HepG2 (cell line): ENCODE results near the gene CRLF2. TPM values are rescaled to one million over a fixed set of nuclear protein-coding genes. Genes with fewer than 3 reads are reported as not detected.

Experiments
- ATAC-seq: fragments of 200-7000 bp; cut with Tn5 transposase; 3 replicates; pipeline ENCODE4 v1.9.1; 2020; ENCODE audit warnings: mild to moderate bottlenecking, moderate library complexity
- BruUV-seq: library from RNA; stranded (reverse); fragments of 400-500 nt; replicated peaks from 2 replicates; lab custom pipeline; 2021; lab: Mats Ljungman, UMichigan
- CTCF ChIA-PET: fragments of 300-600 bp; formaldehyde crosslinking; extraction: SDS; loops from one replicate; lab custom pipeline; 2021; ENCODE audit warnings: low total read pairs, inconsistent platforms, low intra/inter-chr PET ratio; lab: Yijun Ruan, JAX
- POLR2A ChIA-PET: fragments of 350-600 bp; sonication (Branson Sonifier 250); formaldehyde crosslinking; loops from one replicate; lab custom pipeline; 2020; ENCODE audit warnings: antibody characterized with exemption, inconsistent platforms; lab: Yijun Ruan, JAX
- DNase-seq: peaks from one replicate; pipeline ENCODE4 v3.0.0-alpha.2; 2015; ENCODE audit warnings: low spot score
- FAIRE-seq: peaks from 3 replicates; lab custom pipeline; 2011; peaks lifted over from hg19 to GRCh38; lab: Jason Lieb, UNC
- H2AFZ ChIP-seq: one replicate; pipeline ENCODE4 v1.6.1; 2011; ENCODE audit warnings: low read length, inconsistent platforms
- H3K27ac ChIP-seq: fragments of 300-600 bp; 3 replicates; pipeline ENCODE4 v1.8.0; 2011; ENCODE audit warnings: mixed run types, mild to moderate bottlenecking, mixed read lengths, low read length, inconsistent platforms; ENCODE audit not compliant: insufficient read depth; ENCODE audit errors: extremely low read length
- H3K27me3 ChIP-seq, 2 experiments: fragments of 200-600 bp in 1 of 2; 2 replicates in 1 of 2; 3 replicates in 1 of 2; pipeline versions ENCODE4 v1.6.0 to v1.8.0; 2011; ENCODE audit warnings: low read length in 2 of 2, mild to moderate bottlenecking in 2 of 2, moderate library complexity in 2 of 2, inconsistent platforms in 1 of 2; ENCODE audit not compliant: insufficient read depth in 2 of 2, control insufficient read depth in 1 of 2
- H3K36me3 ChIP-seq, 2 experiments: fragments of 200-600 bp in 1 of 2; replicated peaks in 1 of 2; 2 replicates in 1 of 2; 3 replicates in 1 of 2; pipeline versions ENCODE4 v1.5.1 to v1.8.0; 2011; ENCODE audit warnings: low read length in 2 of 2, inconsistent platforms in 1 of 2; ENCODE audit not compliant: insufficient read depth in 2 of 2, control insufficient read depth in 1 of 2
- H3K4me1 ChIP-seq: 2 replicates; pipeline ENCODE4 v1.5.1; 2012; ENCODE audit warnings: low read length, inconsistent platforms; ENCODE audit not compliant: insufficient read depth
- H3K4me2 ChIP-seq: 2 replicates; pipeline ENCODE4 v1.6.0; 2011; ENCODE audit warnings: low read depth, low read length, inconsistent platforms
- H3K4me3 ChIP-seq, 3 experiments: fragments of 200-600 bp in 1 of 3; sonication (generic), shearing (Covaris generic) in 1 of 3; replicated peaks in 1 of 3; 2 replicates each; pipeline ENCODE4 v1.5.1; 2011 to 2016; ENCODE audit warnings: low read length in 3 of 3, inconsistent platforms in 2 of 3, low read depth in 2 of 3, mild to moderate bottlenecking in 2 of 3, control low read depth in 1 of 3, mixed read lengths in 1 of 3; ENCODE audit not compliant: insufficient read depth in 1 of 3
- H3K79me2 ChIP-seq: one replicate; pipeline ENCODE4 v1.6.1; 2011; ENCODE audit warnings: low read length, inconsistent platforms; ENCODE audit not compliant: insufficient read depth
- H3K9ac ChIP-seq: 2 replicates; pipeline ENCODE4 v1.6.0; 2011; ENCODE audit warnings: mild to moderate bottlenecking, low read depth, low read length, inconsistent platforms; ENCODE audit not compliant: insufficient read depth
- H3K9me3 ChIP-seq: 2 replicates; pipeline ENCODE4 v1.5.1; 2012; ENCODE audit warnings: mild to moderate bottlenecking, low read length
- H4K20me1 ChIP-seq: 2 replicates; pipeline ENCODE4 v1.6.0; 2011; ENCODE audit warnings: inconsistent platforms, mild to moderate bottlenecking, low read length, moderate library complexity; ENCODE audit not compliant: insufficient read depth
- CBFB ChIP-seq: sonication (generic); formaldehyde crosslinking; IDR thresholded peaks from 2 replicates; pipeline ENCODE4 v1.4.0; 2020; ENCODE audit warnings: missing genetic modification reagents
- CHD4 ChIP-seq: fragments of 200-600 bp; sonication (generic); IDR thresholded peaks from 2 replicates; pipeline ENCODE4 v1.7.0; 2017; ENCODE audit warnings: mild to moderate bottlenecking, low read length, borderline replicate concordance
- KAT8 ChIP-seq: IDR thresholded peaks from 2 replicates; pipeline ENCODE4 v1.6.1; 2016; ENCODE audit warnings: missing genetic modification reagents, missing compliant biosample characterization
- PRMT3 ChIP-seq: sonication (generic); formaldehyde crosslinking; IDR thresholded peaks from 2 replicates; pipeline ENCODE4 v1.8.1; 2022; ENCODE audit warnings: low read depth, mild to moderate bottlenecking, moderate library complexity, missing genetic modification reagents, borderline replicate concordance
- SRF ChIP-seq: IDR thresholded peaks from 2 replicates; pipeline ENCODE4 v1.6.1; 2011; ENCODE audit warnings: mild to moderate bottlenecking, low read depth, low read length, moderate library complexity
- ZNF253 ChIP-seq: sonication (generic); formaldehyde crosslinking; IDR thresholded peaks from 2 replicates; pipeline ENCODE4 v1.8.0; 2022; ENCODE audit warnings: mild to moderate bottlenecking, missing genetic modification reagents, borderline replicate concordance
- ZNF614 ChIP-seq: IDR thresholded peaks from 2 replicates; pipeline ENCODE4 v1.6.1; 2018; ENCODE audit warnings: missing biosample characterization, missing genetic modification reagents, inconsistent platforms, borderline replicate concordance
- ZNF616 ChIP-seq: sonication (generic); formaldehyde crosslinking; IDR thresholded peaks from 2 replicates; pipeline ENCODE4 v1.5.0; 2020; ENCODE audit warnings: low read depth, mild to moderate bottlenecking, missing genetic modification reagents
- ZNF710 ChIP-seq: sonication (generic); formaldehyde crosslinking; IDR thresholded peaks from 2 replicates; pipeline ENCODE4 v1.5.0; 2020; ENCODE audit warnings: mild to moderate bottlenecking, missing genetic modification reagents, borderline replicate concordance
- WGBS: methylation state at CpG from one replicate; pipeline ENCODE4 v1.1.6; 2017; ENCODE audit warnings: low lambda C conversion rate; 5-methylcytosine and 5-hydroxymethylcytosine counted together
- in situ Hi-C: cut with HindIII; loops from 2 replicates; pipeline ENCODE4 v1.10.0; 2017; ENCODE audit warnings: low pct_unique_long_range_greater_than_20kb; ENCODE audit not compliant: extremely low pct_ligation_motif_present
- intact Hi-C: fragments of 100-400 bp; cut with micrococcal nuclease; formaldehyde crosslinking; loops from one replicate; pipeline ENCODE4 v1.10.0; 2022; ENCODE audit not compliant: unreplicated experiment
- polyA plus RNA-seq, 8 experiments: library from polyadenylated mRNA; depleted of rRNA in 3 of 8; stranded (reverse) in 7 of 8; unstranded in 1 of 8; fragments of >200 nt; fragmentation: Illumina TruSeq in 4 of 8; extraction: Trizol in 4 of 8; gene quantifications; 2 replicates each; pipeline versions ENCODE4 v1.2.1 to v1.2.3, GENCODE V29; 2011 to 2016; ENCODE audit warnings: low read depth in 4 of 8, missing spikeins in 1 of 8, mixed read lengths in 1 of 8; ENCODE audit not compliant: insufficient read depth in 1 of 8
- total RNA-seq, 5 experiments: library from RNA; depleted of rRNA; stranded (reverse); fragments of >200 nt; fragmentation: Illumina TruSeq; extraction: Trizol; gene quantifications; 2 replicates each; pipeline ENCODE4 v1.2.3, GENCODE V29; 2016; ENCODE audit warnings: low read depth in 1 of 5
- TF ChIP-seq, protein P1 (sequence below): sonication (generic); formaldehyde crosslinking; IDR thresholded peaks from 2 replicates; pipeline ENCODE4 v1.4.0; 2020; ENCODE audit warnings: missing genetic modification reagents; ENCODE audit errors: not compliant biosample characterization
- TF ChIP-seq, protein P2 (sequence below), 2 experiments: IDR thresholded peaks; 2 replicates each; pipeline ENCODE4 v1.6.1; 2011 to 2012; ENCODE audit warnings: low read length in 2 of 2, borderline replicate concordance in 1 of 2, low read depth in 1 of 2, mild to moderate bottlenecking in 1 of 2, moderate library complexity in 1 of 2
- TF ChIP-seq, protein P3 (sequence below): fragments of 450-650 bp; IDR thresholded peaks from 2 replicates; pipeline ENCODE4 v1.6.1; 2017; ENCODE audit warnings: mild to moderate bottlenecking
- TF ChIP-seq, protein P4 (sequence below): sonication (generic); formaldehyde crosslinking; IDR thresholded peaks from 2 replicates; pipeline ENCODE4 v1.8.1; 2023; ENCODE audit warnings: mild to moderate bottlenecking, inconsistent platforms, moderate library complexity, missing genetic modification reagents, borderline replicate concordance

CRLF2 gene
- total and polyA plus RNA-seq, 2 of the 13 experiments (the other 11 are each of a cell fraction or from before 2014, with no cell fraction given), result not detected

- Histone ChIP-seq H3K36me3 (no peaks in the 10 kb centered on the region), H3K4me3 (no peak overlapping the region), H3K4me1 (no peaks in the 10 kb centered on the region), H3K9me3 (peaks cover 15% of the 10 kb centered on the region; the same call in 1 of the 2 replicates), H3K79me2 (no peaks in the 10 kb centered on the region), H3K4me2 (no peak overlapping the region), H4K20me1 (no peaks in the 10 kb centered on the region), H2AFZ (no peak overlapping the region), H3K27ac (no peak overlapping the region), H3K27me3 (no peaks in the 10 kb centered on the region), H3K9ac (no peak overlapping the region)
- DNase-seq, result no peak
- no TSS peak for BruUV-seq
- ChIA-PET POLR2A (no interaction called here), CTCF (no interaction called here)
- WGBS, result 16% methylated on average over 12 of the region's 12 CpGs
- ATAC-seq, result no peak
- no peak for FAIRE-seq
- intact Hi-C loops (no loop called here), in situ Hi-C loops (no loop called here)
- TF ChIP-seq ZNF614 (CRISPR knock-in tag) (no peak), ZNF710 (CRISPR knock-in tag) (no peak), SRF (no peak), CHD4 (no peak), ZNF253 (CRISPR knock-in tag) (no peak), ZNF616 (CRISPR knock-in tag) (no peak), CBFB (CRISPR knock-in tag) (no peak), KAT8 (CRISPR knock-in tag) (no peak), PRMT3 (CRISPR knock-in tag) (no peak)
- TF ChIP-seq, protein P1, sequence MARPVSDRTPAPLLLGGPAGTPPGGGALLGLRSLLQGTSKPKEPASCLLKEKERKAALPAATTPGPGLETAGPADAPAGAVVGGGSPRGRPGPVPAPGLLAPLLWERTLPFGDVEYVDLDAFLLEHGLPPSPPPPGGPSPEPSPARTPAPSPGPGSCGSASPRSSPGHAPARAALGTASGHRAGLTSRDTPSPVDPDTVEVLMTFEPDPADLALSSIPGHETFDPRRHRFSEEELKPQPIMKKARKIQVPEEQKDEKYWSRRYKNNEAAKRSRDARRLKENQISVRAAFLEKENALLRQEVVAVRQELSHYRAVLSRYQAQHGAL (CRISPR knock-in tag), result no peak
- TF ChIP-seq, protein P2, sequence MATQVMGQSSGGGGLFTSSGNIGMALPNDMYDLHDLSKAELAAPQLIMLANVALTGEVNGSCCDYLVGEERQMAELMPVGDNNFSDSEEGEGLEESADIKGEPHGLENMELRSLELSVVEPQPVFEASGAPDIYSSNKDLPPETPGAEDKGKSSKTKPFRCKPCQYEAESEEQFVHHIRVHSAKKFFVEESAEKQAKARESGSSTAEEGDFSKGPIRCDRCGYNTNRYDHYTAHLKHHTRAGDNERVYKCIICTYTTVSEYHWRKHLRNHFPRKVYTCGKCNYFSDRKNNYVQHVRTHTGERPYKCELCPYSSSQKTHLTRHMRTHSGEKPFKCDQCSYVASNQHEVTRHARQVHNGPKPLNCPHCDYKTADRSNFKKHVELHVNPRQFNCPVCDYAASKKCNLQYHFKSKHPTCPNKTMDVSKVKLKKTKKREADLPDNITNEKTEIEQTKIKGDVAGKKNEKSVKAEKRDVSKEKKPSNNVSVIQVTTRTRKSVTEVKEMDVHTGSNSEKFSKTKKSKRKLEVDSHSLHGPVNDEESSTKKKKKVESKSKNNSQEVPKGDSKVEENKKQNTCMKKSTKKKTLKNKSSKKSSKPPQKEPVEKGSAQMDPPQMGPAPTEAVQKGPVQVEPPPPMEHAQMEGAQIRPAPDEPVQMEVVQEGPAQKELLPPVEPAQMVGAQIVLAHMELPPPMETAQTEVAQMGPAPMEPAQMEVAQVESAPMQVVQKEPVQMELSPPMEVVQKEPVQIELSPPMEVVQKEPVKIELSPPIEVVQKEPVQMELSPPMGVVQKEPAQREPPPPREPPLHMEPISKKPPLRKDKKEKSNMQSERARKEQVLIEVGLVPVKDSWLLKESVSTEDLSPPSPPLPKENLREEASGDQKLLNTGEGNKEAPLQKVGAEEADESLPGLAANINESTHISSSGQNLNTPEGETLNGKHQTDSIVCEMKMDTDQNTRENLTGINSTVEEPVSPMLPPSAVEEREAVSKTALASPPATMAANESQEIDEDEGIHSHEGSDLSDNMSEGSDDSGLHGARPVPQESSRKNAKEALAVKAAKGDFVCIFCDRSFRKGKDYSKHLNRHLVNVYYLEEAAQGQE (IDR thresholded peaks at IDR 0.05; ENCODE audit: borderline replicate concordance in 1 of 2, low read depth in 1 of 2, low read length in 2 of 2), result no peak
- TF ChIP-seq, protein P3, sequence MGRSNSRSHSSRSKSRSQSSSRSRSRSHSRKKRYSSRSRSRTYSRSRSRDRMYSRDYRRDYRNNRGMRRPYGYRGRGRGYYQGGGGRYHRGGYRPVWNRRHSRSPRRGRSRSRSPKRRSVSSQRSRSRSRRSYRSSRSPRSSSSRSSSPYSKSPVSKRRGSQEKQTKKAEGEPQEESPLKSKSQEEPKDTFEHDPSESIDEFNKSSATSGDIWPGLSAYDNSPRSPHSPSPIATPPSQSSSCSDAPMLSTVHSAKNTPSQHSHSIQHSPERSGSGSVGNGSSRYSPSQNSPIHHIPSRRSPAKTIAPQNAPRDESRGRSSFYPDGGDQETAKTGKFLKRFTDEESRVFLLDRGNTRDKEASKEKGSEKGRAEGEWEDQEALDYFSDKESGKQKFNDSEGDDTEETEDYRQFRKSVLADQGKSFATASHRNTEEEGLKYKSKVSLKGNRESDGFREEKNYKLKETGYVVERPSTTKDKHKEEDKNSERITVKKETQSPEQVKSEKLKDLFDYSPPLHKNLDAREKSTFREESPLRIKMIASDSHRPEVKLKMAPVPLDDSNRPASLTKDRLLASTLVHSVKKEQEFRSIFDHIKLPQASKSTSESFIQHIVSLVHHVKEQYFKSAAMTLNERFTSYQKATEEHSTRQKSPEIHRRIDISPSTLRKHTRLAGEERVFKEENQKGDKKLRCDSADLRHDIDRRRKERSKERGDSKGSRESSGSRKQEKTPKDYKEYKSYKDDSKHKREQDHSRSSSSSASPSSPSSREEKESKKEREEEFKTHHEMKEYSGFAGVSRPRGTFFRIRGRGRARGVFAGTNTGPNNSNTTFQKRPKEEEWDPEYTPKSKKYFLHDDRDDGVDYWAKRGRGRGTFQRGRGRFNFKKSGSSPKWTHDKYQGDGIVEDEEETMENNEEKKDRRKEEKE, result no peak
- TF ChIP-seq, protein P4, sequence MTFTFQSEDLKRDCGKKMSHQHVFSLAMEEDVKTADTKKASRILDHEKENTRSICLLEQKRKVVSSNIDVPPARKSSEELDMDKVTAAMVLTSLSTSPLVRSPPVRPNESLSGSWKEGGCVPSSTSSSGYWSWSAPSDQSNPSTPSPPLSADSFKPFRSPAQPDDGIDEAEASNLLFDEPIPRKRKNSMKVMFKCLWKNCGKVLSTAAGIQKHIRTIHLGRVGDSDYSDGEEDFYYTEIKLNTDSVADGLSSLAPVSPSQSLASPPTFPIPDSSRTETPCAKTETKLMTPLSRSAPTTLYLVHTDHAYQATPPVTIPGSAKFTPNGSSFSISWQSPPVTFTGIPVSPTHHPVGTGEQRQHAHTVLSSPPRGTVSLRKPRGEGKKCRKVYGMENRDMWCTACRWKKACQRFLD, result no peak
These were observed 8.9 kb upstream of the CRLF2 start for GRCh38 chrX:1221296-1221845.
